Measurements from ENCODE around the gene RERE. TPM values are rescaled to one million over a fixed set of nuclear protein-coding genes. Genes with fewer than 3 reads are reported as not detected.

Gene RERE
- total and polyA plus RNA-seq, 4 donors = 26.8 to 133 (median 82.7) TPM

DNA sequence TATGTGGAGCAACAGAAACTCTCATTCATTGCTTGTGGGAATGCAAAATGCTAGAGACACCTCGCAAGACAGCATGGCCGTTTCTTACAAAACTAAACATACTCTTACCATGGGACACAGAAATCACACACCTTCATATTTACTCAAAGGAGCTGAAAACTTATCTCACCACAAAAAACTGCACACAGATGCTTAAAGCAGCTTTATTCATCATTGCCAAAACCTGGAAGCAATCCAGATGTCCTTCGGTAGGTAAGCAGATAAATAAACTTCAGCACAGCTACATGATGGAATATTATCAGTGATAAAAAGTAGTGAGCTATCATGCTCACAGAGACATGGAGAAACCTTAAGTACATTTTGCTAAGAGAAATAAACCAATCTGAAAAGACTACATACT, 124.3 kb downstream of the RERE start:
- no peaks in the 10 kb centered on the region for H3K4me1 ChIP-seq (ENCODE audit: control insufficient read depth in 1 of 2, insufficient read depth in 2 of 2, low read length in 2 of 2)
- no peaks in the 10 kb centered on the region for H3K36me3 ChIP-seq (ENCODE audit: control insufficient read depth in 1 of 2, insufficient read depth in 2 of 2, low read length in 1 of 2)
- no peaks in the 10 kb centered on the region for H3K9me3 ChIP-seq (ENCODE audit: control insufficient read depth, low read length)
- no peak overlapping the region for H3K4me3 ChIP-seq (ENCODE audit: low read length in 2 of 2)
- WGBS, 2 donors = 80 to 84% methylated on average over 3 of the region's 3 CpGs
- H3K27ac ChIP-seq (ENCODE audit: low read depth in 1 of 2, low read length in 2 of 2) = no peak overlapping the region
- DNase-seq (no peak), ATAC-seq (ENCODE audit: low FRiP score) (no peak)
- intact Hi-C loops (cut with DNase I) = no loop called here
- no peaks in the 10 kb centered on the region for H3K27me3 ChIP-seq (ENCODE audit: control insufficient read depth in 1 of 2, insufficient read depth in 2 of 2, low read length in 1 of 2)

DNA sequence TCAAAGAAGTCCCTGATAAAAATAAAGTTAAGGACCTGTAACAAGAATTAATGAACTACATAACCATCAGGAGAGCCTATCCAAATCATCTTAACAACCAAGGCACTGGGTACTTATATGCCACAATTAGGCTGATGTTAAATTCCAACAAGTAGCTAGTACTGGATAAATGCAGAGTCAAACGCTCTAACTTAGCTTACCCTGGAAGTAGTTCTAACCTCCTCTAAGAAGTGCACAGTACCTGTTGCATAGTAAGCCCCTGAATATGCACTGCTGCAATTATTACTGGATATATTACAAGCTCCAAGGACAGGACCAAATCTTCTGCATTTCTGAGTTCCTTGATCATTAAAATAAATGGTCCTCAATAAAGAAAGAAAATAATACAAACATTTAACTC, 125.8 kb downstream of the RERE start:
- no peak overlapping the region for H3K27ac ChIP-seq (ENCODE audit: low read depth in 1 of 2, low read length in 2 of 2)
- WGBS, 2 donors = 72 to 85% methylated on average over 1 of the region's 1 CpG
- H3K27me3 ChIP-seq (ENCODE audit: control insufficient read depth in 1 of 2, insufficient read depth in 2 of 2, low read length in 1 of 2) = no peaks in the 10 kb centered on the region
- H3K4me3 ChIP-seq (ENCODE audit: low read length in 2 of 2) = no peak overlapping the region
- no peaks in the 10 kb centered on the region for H3K36me3 ChIP-seq (ENCODE audit: control insufficient read depth in 1 of 2, insufficient read depth in 2 of 2, low read length in 1 of 2)
- H3K4me1 ChIP-seq (ENCODE audit: control insufficient read depth in 1 of 2, insufficient read depth in 2 of 2, low read length in 2 of 2) = no peaks in the 10 kb centered on the region
- no peak for ATAC-seq (ENCODE audit: low FRiP score)
- no peaks in the 10 kb centered on the region for H3K9me3 ChIP-seq (ENCODE audit: control insufficient read depth, low read length)
- DNase-seq = no peak
- intact Hi-C loops (cut with DNase I) = no loop called here

DNA sequence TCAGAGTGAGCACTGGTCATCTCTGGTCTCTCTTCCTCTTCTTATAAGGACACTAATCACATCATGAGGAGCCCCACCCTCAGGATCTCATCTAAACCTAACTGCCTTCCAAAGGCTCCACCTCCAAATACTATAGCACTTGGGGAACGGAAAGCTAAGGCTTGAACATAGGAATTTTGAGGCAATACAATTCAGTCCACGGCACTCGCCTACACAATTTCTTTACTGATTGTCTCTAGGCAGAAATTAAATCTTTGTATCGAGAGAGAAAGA, 127.3 kb downstream of the RERE start:
- Histone ChIP-seq H3K9me3 (ENCODE audit: control insufficient read depth, low read length) (no peaks in the 10 kb centered on the region), H3K4me3 (ENCODE audit: low read length in 2 of 2) (no peak overlapping the region), H3K27me3 (ENCODE audit: control insufficient read depth in 1 of 2, insufficient read depth in 2 of 2, low read length in 1 of 2) (no peaks in the 10 kb centered on the region), H3K27ac (ENCODE audit: low read depth in 1 of 2, low read length in 2 of 2) (no peak overlapping the region), H3K4me1 (ENCODE audit: control insufficient read depth in 1 of 2, insufficient read depth in 2 of 2, low read length in 2 of 2) (no peaks in the 10 kb centered on the region), H3K36me3 (ENCODE audit: control insufficient read depth in 1 of 2, insufficient read depth in 2 of 2, low read length in 1 of 2) (no peaks in the 10 kb centered on the region)
- 98% methylated on average over 4 of the region's 4 CpGs for WGBS, 2 donors
- no peak for ATAC-seq (ENCODE audit: low FRiP score)
- intact Hi-C loops (cut with DNase I) = no loop called here
- DNase-seq = no peak

DNA sequence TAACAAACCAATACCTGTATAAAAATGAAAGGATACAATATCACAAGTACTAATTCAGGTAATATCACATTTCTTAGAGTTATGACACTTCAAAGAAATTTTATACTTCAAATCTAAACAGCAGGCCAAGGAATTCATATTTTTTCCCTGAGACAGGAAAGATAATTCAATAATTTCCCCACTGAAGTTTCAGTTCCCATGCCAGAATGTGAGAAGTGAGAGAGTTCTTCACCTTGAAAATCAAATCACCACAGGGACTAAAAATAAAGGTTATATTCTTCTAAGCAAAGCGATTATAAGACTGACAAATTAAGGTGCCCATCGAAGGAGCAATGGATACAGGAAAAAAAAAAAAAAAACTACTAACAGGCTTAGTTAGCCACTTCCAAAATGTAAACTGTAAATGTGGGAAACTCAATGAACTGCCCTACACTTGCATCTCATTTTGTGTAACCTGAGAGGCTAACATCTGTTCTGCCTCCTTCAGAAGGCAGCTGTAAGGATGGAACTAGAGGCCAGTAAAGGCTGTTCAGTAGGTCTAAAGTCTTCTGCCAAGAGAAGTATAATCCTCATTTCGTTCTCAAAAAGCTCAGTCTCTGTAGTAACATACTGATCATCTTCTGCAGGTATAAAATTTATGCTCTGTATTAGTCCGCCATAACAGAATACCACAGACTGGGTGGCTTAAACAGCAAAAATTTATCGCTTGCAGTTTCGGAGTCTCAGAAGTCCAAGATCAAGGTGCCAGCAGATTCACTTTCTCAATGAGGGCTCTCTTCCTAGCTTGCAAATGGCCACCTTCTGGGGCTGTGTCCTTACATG, 127.8 kb downstream of the RERE start:
- WGBS, 2 donors = 96 to 98% methylated on average over 6 of the region's 6 CpGs
- no peak overlapping the region for H3K4me3 ChIP-seq (ENCODE audit: low read length in 2 of 2)
- no peaks in the 10 kb centered on the region for H3K27me3 ChIP-seq (ENCODE audit: control insufficient read depth in 1 of 2, insufficient read depth in 2 of 2, low read length in 1 of 2)
- DNase-seq (no peak), ATAC-seq (ENCODE audit: low FRiP score) (no peak)
- no peaks in the 10 kb centered on the region for H3K9me3 ChIP-seq (ENCODE audit: control insufficient read depth, low read length)
- intact Hi-C loops (cut with DNase I) = no loop called here
- no peaks in the 10 kb centered on the region for H3K36me3 ChIP-seq (ENCODE audit: control insufficient read depth in 1 of 2, insufficient read depth in 2 of 2, low read length in 1 of 2)
- no peak overlapping the region for H3K27ac ChIP-seq (ENCODE audit: low read depth in 1 of 2, low read length in 2 of 2)
- H3K4me1 ChIP-seq (ENCODE audit: control insufficient read depth in 1 of 2, insufficient read depth in 2 of 2, low read length in 2 of 2) = no peaks in the 10 kb centered on the region

DNA sequence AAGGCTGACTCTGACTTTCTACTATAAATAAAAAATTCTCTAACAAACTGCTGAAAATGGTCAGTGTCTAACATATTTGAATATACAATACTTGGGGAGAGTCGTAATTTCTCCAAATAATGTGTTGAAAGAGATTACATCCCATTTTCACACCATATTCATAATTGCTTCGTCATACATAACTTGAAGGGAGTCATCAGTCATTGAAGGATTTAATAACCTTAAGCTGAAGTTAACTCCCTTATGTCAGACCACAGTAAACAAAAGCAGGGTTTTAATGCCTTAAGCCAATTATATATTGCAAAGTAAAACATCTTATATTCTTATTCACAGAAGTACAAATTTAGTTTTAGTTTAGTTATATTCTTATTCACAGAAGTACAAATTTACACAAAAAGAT, 129.9 kb downstream of the RERE start:
- intact Hi-C loops (cut with DNase I) = no loop called here
- no peaks in the 10 kb centered on the region for H3K4me1 ChIP-seq (ENCODE audit: control insufficient read depth in 1 of 2, insufficient read depth in 2 of 2, low read length in 2 of 2)

DNA sequence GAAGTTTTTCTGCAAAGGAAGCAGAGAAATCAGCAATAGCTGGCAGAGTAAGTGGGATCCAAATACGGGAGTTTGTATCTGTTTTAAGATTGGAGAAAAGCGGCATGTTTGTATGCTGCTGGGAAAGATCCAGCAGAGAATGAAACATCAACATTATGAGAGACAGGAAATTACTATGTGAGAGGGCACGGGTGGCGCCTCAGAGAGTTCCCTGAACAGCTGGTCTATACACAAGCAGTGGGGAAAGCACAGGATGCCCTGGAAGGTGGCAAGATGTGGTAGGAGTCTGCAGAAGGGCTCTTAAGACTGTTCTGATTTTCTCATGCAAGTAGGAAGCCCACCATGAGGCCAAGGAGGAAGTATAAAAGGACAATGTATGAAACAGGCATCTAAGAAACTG, 130.4 kb downstream of the RERE start:
- DNase-seq (no peak), ATAC-seq (ENCODE audit: low FRiP score) (no peak)
- H3K36me3 ChIP-seq (ENCODE audit: control insufficient read depth in 1 of 2, insufficient read depth in 2 of 2, low read length in 1 of 2) = no peaks in the 10 kb centered on the region
- intact Hi-C loops (cut with DNase I) = no loop called here
- no peaks in the 10 kb centered on the region for H3K27me3 ChIP-seq (ENCODE audit: control insufficient read depth in 1 of 2, insufficient read depth in 2 of 2, low read length in 1 of 2)
- 30 to 31% methylated on average over 4 of the region's 4 CpGs for WGBS, 2 donors
- no peaks in the 10 kb centered on the region for H3K4me1 ChIP-seq (ENCODE audit: control insufficient read depth in 1 of 2, insufficient read depth in 2 of 2, low read length in 2 of 2)
- H3K27ac ChIP-seq (ENCODE audit: low read depth in 1 of 2, low read length in 2 of 2) = no peak overlapping the region
- H3K4me3 ChIP-seq (ENCODE audit: low read length in 2 of 2) = no peak overlapping the region
- H3K9me3 ChIP-seq (ENCODE audit: control insufficient read depth, low read length) = no peaks in the 10 kb centered on the region

More for the DNA sequence above, 129.9 kb downstream of the RERE start:
- Histone ChIP-seq H3K36me3 (ENCODE audit: control insufficient read depth in 1 of 2, insufficient read depth in 2 of 2, low read length in 1 of 2) (no peaks in the 10 kb centered on the region), H3K27ac (ENCODE audit: low read depth in 1 of 2, low read length in 2 of 2) (no peak overlapping the region), H3K27me3 (ENCODE audit: control insufficient read depth in 1 of 2, insufficient read depth in 2 of 2, low read length in 1 of 2) (no peaks in the 10 kb centered on the region), H3K4me3 (ENCODE audit: low read length in 2 of 2) (no peak overlapping the region), H3K9me3 (ENCODE audit: control insufficient read depth, low read length) (no peaks in the 10 kb centered on the region)
- WGBS, 2 donors = 94 to 98% methylated on average over 2 of the region's 2 CpGs
- ATAC-seq (ENCODE audit: low FRiP score) (no peak), DNase-seq (no peak)

DNA sequence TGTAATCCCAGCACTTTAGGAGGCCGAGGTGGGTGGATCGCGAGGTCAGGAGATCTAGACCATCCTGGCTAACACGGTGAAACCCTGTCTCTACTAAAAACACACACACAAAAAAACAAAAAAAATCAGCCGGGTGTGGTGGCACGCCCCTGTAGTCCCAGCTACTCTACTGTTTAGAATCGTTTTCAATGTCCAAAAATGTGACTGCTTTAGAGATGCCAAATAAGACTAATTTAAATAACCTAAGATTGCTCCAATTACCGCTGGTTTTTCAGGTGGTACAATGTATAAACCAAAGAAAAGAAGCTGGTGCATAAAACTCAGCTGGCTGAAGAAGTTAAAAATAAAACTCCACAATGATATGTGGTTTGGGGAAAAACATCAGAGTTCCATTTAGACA, 132.0 kb downstream of the RERE start:
- Histone ChIP-seq H3K4me1 (ENCODE audit: control insufficient read depth in 1 of 2, insufficient read depth in 2 of 2, low read length in 2 of 2) (no peaks in the 10 kb centered on the region), H3K27ac (ENCODE audit: low read depth in 1 of 2, low read length in 2 of 2) (no peak overlapping the region), H3K4me3 (ENCODE audit: low read length in 2 of 2) (no peak overlapping the region), H3K9me3 (ENCODE audit: control insufficient read depth, low read length) (no peaks in the 10 kb centered on the region), H3K27me3 (ENCODE audit: control insufficient read depth in 1 of 2, insufficient read depth in 2 of 2, low read length in 1 of 2) (no peaks in the 10 kb centered on the region), H3K36me3 (ENCODE audit: control insufficient read depth in 1 of 2, insufficient read depth in 2 of 2, low read length in 1 of 2) (no peaks in the 10 kb centered on the region)
- DNase-seq = no peak
- no peak for ATAC-seq (ENCODE audit: low FRiP score)
- WGBS, 2 donors = 88 to 90% methylated on average over 8 of the region's 8 CpGs
- intact Hi-C loops (cut with DNase I) = no loop called here

DNA sequence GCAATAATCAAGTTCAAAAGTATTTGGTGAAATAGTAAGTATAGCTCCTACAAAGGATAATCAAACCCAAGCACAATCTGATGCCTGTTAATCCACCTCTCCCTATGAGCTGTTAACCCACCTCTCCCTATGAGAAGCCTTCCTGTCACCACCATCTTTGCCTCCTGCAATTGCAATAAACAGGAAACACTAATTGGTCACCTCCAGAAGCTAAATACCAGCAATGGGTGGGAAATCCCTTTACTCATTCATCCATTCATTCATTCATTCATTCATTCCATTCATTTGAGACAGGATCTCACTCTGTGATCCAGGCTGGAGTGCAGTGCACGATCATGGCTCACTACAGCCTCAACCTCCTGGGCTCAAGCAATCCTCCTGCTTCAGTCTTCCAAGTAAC, 132.8 kb downstream of the RERE start:
- Histone ChIP-seq H3K27me3 (ENCODE audit: control insufficient read depth in 1 of 2, insufficient read depth in 2 of 2, low read length in 1 of 2) (no peaks in the 10 kb centered on the region), H3K36me3 (ENCODE audit: control insufficient read depth in 1 of 2, insufficient read depth in 2 of 2, low read length in 1 of 2) (no peaks in the 10 kb centered on the region), H3K9me3 (ENCODE audit: control insufficient read depth, low read length) (no peaks in the 10 kb centered on the region), H3K4me1 (ENCODE audit: control insufficient read depth in 1 of 2, insufficient read depth in 2 of 2, low read length in 2 of 2) (no peaks in the 10 kb centered on the region), H3K27ac (ENCODE audit: low read depth in 1 of 2, low read length in 2 of 2) (no peak overlapping the region), H3K4me3 (ENCODE audit: low read length in 2 of 2) (no peak overlapping the region)
- intact Hi-C loops (cut with DNase I) = no loop called here
- no peak for ATAC-seq (ENCODE audit: low FRiP score)
- WGBS, 2 donors = 95 to 97% methylated on average over 1 of the region's 1 CpG
- DNase-seq = no peak

DNA sequence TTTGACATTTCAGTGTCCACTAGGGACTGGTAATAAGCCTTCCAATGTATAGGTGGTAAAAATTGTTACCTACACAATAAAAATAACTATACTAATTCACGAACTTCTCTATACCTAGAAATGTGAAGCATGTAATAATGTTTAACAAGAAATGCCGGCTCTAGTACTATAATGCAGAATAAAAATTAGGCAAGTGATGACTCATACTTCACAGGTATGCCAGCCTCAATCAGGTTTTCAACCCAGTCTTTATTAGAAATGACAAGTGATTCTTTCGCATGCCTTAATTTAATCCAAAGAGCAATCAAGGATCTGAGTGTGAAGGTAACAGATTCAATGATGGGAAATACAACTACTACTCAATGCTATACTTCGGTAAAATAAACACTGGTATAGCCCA, 134.9 kb downstream of the RERE start:
- no peaks in the 10 kb centered on the region for H3K4me1 ChIP-seq (ENCODE audit: control insufficient read depth in 1 of 2, insufficient read depth in 2 of 2, low read length in 2 of 2)
- DNase-seq = no peak
- no peaks in the 10 kb centered on the region for H3K9me3 ChIP-seq (ENCODE audit: control insufficient read depth, low read length)
- H3K4me3 ChIP-seq (ENCODE audit: low read length in 2 of 2) = no peak overlapping the region
- H3K36me3 ChIP-seq (ENCODE audit: control insufficient read depth in 1 of 2, insufficient read depth in 2 of 2, low read length in 1 of 2) = no peaks in the 10 kb centered on the region
- intact Hi-C loops (cut with DNase I) = no loop called here
- H3K27me3 ChIP-seq (ENCODE audit: control insufficient read depth in 1 of 2, insufficient read depth in 2 of 2, low read length in 1 of 2) = no peaks in the 10 kb centered on the region
- H3K27ac ChIP-seq (ENCODE audit: low read depth in 1 of 2, low read length in 2 of 2) = no peak overlapping the region
- WGBS, 2 donors = 97 to 98% methylated on average over 4 of the region's 4 CpGs
- no peak for ATAC-seq (ENCODE audit: low FRiP score)
